ENCODE data around the gene SUGCT.
"Not testable (repeated sequence)": the region's sequence is repeated elsewhere in the genome, so short reads cannot be mapped to it uniquely, and the experiment has no call there.

SUGCT gene

DNA sequence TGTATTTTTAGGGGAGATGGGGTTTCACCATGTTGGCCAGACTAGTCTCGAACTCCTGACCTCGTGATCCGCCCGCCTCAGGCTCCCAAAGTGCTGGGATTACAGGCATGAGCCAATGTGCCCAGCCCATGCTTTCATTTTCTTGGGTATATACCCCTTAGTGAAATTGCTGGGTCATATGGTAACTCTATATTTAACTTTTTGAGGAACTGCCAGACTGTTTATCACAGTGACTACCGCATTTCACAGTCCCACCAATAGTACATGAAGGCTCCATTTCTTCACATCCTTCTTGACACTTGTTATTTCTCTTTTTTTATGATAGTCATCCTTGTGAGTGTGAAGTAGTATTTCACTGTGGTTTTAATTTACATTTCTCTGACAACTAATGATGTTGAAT lies 134.0 kb downstream of the SUGCT start:
- DNase-seq = not testable (repeated sequence)

DNA sequence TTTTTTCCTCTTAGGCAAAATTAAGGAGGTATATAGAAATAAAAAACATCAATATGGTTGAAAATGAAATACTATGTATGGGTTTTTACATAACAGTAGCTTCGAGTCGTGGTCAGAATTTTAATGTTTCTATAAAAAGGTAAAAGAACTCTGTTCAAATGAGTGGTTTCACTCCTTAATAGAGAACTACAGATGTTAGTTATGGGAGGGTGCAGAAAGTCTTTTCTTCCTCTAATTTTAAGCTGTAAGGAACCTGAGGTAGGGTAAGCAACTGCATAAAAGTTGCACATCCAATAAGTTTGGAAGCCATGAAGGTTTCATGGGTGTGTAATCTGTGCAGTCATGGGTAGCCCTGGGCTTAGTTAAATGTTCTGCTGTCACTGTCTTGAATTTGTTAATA lies 141.3 kb downstream of the SUGCT start:
- DNase-seq = no peak

GRCh38 chr7:40279991-40280390 lies 145.2 kb downstream of the SUGCT start:
- DNase-seq = no peak

GRCh38 chr7:40282858-40283257 lies 148.1 kb downstream of the SUGCT start:
- no peak for DNase-seq

- no peak for DNase-seq
Observed at GRCh38 chr7:40283391-40283790, 148.6 kb downstream of the SUGCT start.

DNA sequence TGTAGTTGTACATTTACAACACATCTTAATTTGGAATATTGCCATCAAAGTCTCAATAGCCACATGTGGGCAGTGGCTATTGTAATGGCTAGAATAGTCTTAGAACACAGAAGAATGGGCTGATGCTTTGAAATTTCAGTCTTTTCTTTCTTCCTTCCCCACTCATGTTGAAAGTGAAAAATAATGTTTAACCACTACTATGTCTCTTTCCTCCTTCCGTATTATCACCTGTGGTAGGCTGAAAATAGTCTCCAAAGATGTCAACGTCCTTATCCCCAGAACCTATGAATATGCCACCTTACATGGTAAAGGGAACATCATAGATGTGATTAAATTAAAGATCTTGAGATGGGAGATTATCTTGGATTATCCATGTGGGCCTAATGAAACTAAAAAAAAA lies 154.0 kb downstream of the SUGCT start:
- no peak for DNase-seq

DNA sequence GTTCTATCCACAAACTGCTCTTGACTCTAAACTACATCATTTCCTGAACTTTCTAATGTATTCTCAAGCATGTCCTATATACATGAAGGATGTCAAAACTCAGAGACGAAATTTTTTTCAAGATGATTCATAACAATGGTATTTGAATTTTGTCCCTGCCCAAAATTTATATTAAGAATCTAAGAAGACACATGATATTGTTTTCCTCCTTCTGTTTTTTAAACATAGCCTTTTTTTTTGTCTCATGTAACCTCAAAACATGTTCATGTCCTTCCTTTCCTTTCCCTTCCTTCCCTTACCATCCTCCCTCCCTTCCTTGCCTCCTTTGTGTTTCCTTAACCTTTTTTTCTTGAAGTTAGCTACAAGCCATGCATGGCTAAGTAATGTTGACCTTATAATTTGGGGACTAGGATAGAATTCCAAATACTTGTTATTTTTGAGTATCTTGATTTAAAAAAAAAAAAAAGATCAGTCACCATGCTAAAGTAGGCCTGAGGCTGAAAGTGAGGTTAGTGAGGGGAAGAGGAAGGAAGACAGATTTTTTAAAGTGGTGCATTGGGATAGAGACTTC lies 163.0 kb downstream of the SUGCT start:
- DNase-seq = no peak

DNA sequence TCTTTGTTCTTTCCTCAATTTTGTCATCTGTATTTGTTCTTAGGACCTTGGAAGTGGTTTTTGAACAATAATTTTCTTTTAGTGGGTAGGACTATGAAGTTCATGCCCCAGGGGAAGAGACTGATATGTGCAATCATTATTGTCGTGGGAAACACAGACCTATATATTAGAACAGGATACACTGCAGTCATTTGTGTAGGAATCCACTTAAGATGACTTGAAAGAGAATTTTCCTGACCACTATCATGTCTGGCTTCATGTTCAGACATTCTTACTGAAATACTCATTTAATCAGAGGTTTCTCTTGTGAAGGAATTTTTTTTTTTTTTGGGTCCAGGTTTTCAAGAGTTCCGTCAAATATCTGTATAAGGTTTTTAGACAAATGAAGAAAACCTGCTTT lies 163.6 kb downstream of the SUGCT start:
- DNase-seq = no peak

GRCh38 chr7:40299097-40299496 lies 164.3 kb downstream of the SUGCT start:
- no peak for DNase-seq

- no peak for DNase-seq
Observed at GRCh38 chr7:40300146-40300670, 165.4 kb downstream of the SUGCT start.

- DNase-seq = no peak
Observed at GRCh38 chr7:40301486-40302068, 166.8 kb downstream of the SUGCT start.

DNA sequence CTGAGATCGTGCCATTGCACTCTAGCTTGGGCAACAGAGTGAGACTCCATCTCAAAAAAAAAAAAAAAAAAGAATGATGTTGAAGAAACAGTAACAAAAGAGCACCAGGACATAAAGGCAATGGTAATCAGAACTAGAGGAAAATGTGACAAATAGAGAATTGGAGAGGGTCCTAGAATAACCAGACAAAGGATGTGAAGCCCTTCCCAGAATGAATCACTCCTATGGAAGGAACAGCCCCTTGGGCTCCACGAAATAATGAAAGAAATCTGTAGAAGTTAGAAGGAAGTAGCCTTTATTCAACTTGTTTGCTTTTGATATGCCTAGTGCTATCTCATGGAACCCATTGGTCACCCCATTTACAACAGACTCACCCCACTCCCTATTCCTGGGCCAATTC lies 169.2 kb downstream of the SUGCT start:
- DNase-seq = no peak

DNA sequence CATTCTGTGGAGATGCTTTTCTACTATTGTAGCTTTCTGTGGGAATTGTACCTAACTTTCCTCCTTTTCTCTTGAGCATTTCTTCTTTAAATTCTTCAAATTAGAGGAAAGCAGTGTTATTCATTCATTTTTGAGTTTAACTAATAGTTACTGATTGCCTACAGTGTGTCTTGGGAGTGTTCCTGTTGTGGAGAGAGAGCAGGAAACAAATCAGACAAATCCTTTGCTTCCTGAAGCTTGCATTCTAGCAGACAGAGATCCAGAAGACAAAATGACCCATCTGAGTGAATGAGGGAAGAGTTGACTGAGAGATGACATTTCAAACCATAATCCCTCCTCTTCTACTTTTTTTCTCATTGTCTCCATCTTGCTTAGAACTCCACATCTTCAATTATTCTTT lies 170.4 kb downstream of the SUGCT start:
- no peak for DNase-seq

DNA sequence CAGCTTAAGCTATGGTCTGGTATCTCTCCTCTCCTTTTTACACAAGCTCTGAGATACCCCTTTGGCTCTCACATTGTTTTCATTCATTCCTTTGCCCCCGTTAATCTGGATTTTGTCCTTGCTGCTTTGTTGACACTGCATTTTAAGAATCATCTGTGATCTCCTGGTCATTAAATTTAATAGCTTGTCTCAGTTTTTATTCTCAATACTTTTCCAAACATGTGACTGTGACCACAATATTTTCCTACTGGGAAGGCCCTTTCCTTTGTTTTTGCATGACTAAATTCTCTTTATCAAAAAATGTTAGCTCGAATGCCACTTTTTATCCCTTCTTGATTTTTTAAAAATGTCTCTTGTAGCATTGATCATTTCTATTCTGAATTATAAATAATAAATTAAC lies 171.2 kb downstream of the SUGCT start:
- DNase-seq = no peak

GRCh38 chr7:40306596-40306995 lies 171.8 kb downstream of the SUGCT start:
- no peak for DNase-seq

DNA sequence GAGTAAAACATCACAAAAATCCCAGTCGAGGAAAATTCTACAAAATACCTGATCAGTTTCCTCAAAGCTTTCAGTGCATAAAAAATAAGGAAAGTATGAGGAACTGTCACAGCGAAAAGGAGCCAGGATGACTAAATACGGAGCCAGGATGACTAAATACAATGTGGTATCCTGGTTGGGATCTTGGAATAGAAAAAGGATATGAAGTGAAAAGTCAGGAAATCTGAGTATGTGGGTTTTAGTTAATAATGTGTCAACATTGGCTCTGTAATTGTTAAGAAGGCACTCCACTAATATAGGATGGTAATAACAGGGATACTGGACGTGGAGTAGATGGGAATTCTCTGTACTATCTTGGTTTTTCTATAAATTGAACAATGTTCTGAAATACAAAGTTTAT lies 175.5 kb downstream of the SUGCT start:
- DNase-seq = no peak

DNA sequence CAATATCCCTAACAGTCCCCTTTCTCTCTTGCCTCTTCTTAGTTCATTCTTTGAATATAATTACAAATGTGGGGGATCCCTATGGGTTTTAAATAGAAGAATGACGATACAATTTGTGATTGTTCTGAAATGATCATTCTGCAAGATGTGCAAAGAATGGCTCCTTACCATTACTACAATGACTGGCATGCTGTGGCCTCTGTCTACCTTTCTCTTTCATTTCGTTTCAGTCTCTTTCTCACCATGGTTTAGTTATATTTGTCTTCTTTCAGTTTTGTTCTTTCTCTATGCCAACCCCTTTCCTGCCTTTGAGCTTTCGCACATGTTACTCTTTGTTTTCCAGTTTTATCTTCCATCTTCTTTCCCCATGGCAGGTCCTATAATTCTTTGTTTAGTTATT lies 176.5 kb downstream of the SUGCT start:
- DNase-seq = no peak

DNA sequence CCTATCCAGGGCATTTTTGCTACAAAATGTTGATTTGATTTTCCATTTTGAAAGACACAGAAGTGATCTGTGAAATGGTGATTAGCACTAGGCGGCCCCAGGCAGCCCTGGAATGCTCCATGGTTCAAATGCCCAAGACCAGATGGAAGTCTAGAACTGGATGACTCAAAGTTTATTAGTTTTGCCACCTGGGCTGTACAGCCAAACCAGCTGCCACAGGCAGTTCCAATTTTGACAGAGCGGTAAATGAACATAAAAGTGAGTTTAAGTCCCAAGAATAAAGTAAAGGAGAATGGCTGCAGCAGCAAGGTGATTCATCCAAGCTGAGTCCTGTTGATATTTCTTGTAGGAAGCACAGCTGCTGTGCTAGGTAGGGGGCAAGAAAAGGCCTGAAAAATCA lies 180.5 kb downstream of the SUGCT start:
- DNase-seq = no peak

DNA sequence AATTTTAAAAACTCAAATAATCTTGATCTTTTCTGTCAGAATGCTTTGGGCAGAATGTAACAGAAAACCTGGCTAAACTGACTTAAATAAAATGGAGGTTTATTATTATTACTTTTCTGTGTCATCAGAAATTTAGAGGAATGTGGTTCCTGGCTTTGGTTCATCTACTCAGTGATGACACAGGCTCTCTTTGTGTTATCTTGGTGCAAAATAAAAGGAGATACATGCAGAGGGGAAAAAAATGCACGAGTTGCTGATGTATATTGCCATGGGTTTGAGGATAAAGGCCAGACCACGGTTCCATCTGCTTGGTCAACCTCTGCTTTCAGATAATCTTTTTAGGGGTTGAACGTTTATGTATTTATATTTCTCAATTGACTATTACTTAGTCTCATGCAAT lies 181.4 kb downstream of the SUGCT start:
- no peak for DNase-seq

DNA sequence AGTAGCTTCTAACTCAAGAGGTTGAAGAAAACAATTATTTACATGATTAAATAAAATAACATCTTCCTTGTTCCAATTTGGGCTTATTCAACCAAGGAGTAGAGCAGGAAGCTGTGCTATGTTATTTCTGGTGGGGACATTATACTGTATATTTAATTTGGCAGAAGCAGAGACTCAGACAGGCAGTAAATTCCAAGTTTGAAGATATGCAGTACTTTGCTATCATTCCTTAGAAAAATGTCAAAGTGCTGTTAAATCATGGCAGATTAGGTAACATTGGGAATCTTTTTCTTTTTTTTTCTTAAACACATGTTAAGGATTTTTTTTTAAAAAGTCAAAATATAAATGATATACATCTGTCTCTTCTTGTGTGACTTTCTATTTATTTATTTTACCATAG lies 190.1 kb downstream of the SUGCT start:
- DNase-seq = no peak

DNA sequence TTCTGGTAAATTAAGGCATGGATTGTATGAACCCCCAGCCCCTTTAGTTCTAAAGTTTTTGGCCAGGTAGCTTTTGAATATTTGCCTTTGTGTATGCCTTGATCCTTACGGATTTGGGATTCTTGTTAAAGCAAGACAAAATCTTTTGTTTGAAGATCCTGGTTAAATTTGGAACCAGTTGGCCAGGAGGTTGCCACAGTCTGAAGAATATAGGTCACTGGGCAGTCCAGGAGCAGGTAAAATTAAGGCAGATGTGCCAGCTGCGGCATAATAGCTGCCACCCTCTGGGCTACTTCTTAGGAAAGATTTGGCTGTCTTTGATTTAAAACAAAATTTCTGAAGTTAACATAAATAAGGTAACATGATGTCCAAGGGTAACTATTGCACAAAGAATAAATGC lies 192.3 kb downstream of the SUGCT start:
- no peak for DNase-seq

GRCh38 chr7:40327873-40328272 lies 193.1 kb downstream of the SUGCT start:
- no peak for DNase-seq

DNA sequence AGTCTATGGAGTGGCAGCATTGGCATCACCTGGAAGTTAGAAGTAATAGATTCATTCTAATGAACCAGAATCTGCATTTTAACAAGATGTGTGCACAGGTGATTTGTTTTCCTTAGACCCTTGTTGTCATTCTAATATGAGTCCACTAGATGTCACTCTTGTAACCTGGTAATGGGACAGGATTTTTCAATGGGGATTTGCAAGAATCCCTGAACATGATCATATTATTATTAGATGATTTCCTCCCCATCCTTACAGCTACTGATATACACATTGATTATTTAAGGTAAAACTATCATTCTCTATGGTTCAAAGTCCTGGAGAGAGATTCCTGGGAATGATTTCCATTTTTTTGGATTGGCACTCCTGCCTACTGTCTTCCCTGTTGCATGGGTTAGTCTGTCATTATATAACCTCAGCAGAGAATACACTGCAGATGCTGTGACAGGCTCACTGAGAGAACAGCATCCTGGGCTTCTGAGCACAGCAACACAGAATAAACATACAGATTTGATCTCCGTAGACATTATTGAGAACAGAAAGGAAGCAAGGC lies 194.9 kb downstream of the SUGCT start:
- DNase-seq = no peak

DNA sequence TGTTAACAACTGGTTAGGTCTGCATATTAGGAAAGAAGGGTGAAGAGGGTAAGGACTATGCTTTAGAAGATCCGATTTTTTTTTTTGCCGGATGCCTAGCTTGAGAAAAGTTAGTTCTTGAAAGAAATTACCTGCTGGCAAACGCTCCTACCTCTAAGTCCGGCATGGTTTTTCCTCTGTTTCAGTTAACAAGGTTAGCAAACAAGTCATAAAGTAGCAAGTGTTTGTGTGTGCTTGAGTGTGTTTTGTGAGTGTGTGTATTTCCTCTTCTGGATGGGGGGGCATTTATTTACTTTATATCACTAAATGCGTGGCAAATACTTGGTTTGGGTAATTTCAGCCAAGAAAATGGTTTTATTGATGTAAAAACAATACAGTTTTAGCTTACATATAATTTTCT lies 195.6 kb downstream of the SUGCT start:
- no peak for DNase-seq

DNA sequence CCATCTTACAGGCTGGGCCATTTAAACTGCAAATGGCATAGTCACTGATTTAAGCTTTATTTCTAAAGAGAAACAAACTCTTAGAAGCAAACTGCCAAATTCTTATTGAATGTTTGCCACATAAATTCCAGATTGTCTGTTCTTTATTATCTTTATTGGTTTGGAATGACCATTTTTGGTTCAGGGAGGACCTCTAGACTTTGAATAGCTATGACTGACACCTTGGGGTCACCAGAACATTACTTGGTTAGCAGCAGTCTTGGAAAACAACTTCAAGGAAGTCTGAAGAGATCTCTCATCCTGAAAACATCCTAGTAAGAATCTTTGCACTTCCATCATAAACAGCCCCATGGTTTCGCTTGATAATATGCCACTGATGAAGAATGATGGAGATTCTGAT lies 197.1 kb downstream of the SUGCT start:
- DNase-seq = no peak

Measured in NCI-H187 (cell line).